Hypothalamus (tissue), 51 donors: ENCODE measurements around the gene GDI1.
A peak's percentile ranks its signal among the peaks of the same experiment; 100 is the strongest.
"Not testable (repeated sequence)": the region's sequence is repeated elsewhere in the genome, so short reads cannot be mapped to it uniquely, and the experiment has no call there.

Experiments used
- DNase-seq, 51 donors: peaks; one replicate each; lab custom pipeline; 2025; lab: John Stamatoyannopoulos, UW

The GDI1 gene

DNA sequence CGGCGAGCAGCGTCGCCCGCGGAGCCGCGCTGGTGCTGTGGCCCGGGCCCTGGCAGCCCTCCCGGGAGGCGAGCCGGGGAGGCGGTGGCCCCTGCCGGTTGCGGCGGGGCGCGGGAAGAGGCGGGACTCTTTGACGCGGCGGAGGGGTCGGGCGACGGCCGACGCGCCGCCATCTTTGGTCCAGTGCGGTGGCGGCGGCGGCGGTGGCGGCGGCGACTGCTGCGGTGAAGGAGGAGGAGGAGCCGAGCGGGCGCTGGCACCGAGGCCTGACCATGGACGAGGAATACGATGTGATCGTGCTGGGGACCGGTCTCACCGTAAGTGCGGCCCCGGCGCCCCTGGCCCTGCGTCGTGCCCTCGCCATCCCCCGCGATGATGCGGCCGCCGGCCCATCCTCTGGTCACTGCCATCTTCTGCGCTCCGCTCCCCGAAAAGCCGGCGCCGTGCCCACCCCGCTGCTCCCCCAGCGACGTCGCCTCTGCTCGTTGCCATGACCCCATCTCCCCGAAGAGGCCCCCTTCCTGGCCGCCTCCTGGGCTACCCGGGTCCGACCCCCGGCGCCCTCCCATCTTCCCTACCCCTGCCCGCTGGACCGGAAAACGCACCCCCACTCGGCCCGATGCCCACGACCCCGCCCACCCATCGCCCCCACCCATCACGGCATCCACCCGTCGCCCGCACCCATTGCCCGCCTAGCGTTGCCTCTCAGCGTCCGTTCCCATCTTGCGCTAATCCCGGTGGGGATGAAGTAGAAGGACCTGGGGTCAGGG is at the start of gene GDI1:
Gene GDI1, plus strand, starts transcription at position 172 of the 770 bp plus-strand sequence. Its CDS starts 101 bp downstream, at position 273.
- DNase-seq: peak in 25 of 51 donors; percentile 1 to 55 (median 30)

DNA sequence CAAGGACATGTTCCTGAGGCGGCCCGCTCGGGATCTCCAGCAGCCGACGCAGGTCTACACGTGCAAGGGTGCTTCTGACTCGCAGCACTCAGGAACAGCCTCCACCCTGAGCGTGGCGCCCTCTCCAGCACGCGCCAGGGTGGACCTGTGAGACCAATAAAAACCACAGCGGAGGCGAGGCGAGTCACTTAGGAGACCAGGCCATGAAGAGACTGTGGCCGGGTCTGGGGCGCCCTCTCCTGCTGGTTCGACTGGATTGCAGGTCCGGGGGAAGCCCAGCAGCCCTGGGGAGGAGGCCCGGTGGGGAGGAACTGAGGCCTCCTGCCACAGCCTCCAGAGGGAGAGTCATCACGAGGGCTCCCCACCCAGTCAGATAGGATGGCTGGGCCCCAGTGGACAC is 48.9 kb upstream of the GDI1 start:
- not testable (repeated sequence) for DNase-seq

DNA sequence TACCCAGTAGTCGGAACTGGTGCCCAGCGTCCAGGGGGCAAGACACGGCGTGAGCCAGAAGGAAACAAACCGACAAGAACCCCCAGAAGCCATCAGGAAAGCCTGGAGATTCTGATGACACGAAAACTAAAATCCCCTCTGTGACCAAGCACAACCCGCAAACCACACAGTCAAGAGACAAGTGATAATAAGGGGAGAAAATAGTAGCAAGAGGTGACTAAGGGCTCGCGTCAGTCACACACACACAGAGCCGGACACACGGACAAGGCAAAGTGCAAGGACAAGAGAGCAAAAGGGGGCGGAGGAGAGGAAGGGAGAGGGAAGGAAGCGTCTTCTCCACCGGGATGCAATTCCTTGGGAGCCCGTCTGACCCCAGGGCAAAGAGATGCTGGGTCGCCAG is 48.3 kb upstream of the GDI1 start:
- not testable (repeated sequence) for DNase-seq

DNA sequence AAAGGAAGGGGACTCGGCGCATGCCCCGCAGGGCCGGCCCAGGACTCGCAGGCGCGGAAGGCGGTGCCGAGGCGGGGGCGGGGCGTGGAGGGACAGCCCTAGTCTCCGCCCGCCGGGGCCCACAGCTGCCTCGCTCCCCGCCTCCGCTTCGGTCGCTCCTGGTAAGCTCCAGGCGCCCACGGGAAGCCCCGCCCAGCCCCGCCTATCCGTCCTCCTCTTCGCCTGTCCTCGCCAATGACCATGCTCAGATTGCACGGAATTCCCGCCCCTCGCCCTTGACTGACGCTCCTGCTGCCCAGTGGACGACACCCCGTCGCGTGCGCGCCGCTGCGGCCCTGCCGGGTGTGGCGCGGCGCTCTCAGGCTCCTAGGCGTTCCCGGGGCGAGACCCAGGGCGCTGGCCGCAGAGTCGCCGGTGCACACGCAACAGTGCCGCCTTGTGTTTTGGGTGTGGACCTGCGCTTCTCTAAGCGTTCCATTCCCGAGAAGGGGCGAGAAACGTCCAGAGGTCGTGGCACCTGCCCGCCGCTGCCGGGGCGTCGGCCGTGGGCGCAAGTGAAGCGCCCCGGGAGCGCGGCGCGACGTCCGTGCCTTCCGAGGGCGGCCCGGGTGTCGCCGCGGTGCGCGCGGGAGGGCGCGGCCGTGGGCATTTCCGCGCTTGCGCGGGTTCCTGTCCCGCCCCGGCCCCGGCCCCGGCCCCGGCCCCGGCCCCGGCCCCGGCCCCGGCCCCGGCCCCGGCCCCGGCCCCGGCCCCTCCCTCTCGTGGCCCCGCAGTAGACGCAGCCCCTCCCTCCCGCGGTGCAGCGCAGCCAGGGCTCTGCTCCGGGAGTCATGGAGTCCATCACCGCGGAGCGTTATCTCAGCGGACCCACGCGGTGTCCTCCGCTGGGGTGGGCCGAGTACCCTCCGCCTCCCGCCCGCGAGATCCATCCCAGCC is 46.9 kb upstream of the GDI1 start:
- DNase-seq: not testable (repeated sequence)

DNA sequence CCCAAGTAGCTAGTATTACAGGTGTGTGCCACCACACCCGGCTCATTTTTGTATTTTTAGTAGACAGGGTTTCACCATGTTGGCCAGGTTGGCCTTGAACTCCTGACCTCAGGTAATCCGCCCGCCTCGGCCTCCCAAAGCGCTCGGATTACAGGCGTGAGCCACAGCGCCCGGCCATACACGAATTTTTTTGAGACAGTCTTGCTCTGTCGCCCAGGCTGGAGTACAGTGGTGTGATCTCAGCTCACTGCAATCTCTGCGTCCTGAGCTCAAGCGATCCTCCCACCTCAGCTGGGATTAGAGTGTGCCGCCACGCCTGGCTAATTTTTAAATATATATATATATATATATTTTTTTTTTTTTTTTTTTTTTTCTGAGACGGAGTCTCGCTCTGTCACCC is 40.6 kb upstream of the GDI1 start:
- DNase-seq: not testable (repeated sequence)

DNA sequence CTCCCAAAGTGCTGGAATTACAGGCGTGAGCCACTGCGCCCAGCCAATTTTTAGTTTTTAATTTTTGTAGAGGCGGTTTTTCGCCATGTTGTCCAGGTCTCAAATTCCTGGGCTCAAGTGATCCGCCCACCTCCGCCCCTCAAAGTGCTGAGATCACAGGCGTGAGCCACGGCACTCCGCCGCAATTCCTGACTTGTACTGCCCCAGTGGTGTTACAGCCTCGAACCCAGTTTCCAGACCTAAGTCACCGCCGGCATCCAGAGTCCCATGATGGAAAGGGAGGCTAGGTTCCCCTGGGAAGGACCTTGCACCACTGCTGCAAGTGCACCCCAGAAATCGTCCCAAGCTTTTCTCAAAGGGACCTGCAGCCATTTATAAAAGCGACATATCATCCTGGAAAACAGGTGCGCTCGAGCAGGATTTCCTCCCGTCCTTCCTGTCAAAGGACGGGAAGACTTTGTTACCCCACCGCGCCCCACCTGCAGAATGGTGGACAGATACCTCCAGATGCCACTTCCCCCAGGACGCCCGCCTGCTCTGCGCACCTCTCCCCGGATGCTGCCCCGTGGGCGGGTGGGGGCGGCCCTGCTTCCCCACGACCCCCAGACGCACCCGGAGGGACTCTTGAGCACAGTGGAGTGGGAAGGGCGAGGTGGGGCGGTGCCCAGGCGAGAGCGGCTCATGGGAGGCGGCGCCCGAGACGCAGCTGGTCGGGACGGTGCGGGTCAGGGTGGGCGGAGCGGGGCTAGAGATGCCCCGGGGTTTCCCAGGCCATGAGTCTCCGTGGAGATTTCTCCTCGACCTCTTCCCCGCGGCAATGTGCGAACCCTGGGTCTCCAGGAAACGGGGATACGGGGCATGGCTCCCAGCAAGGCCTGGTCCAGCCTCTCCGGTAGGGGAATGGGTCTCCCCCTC is 39.7 kb upstream of the GDI1 start:
- peak in 27 of 51 donors; percentile 21 to 83 (median 58) for DNase-seq

DNA sequence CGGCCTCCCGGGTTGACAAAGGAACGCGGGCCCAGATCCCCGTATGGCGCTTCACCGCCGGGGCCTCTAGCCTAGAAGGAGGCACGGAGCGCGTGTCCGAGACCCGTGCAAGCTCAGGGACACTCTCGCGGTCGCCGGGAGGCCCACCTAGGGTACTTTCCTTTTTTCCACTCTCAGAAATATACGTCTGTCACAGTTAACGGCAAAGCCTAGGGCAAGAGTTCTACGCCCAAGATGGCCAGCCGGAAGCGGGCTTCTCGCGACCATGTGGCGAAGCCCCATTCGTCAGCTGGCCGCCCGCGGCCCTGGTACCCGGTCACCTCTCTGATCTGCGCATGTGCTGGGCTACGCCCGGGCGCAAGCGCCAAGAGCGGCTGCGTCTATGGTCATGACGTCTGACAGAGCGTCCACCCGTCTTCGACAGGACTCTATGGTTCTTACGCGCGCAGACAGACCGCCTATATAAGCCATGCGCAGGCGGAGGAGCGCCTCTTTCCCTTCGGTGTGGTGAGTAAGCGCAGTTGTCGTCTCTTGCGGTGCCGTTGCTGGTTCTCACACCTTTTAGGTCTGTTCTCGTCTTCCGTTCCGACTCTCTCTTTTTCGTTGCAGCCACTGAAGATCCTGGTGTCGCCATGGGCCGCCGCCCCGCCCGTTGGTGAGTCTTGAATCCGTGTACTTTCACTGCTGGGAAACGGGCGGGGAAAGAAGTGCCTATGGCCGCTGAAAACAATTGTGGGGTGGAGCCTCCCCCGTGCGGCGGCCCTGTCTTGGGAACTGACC is 38.9 kb upstream of the GDI1 start, which contains the start of gene RPL10:
Gene RPL10, plus strand, starts transcription at position 490 of the 780 bp plus-strand sequence. Its CDS starts 143 bp downstream, at position 633.
- peak; percentile 38 to 95 (median 88) for DNase-seq

DNA sequence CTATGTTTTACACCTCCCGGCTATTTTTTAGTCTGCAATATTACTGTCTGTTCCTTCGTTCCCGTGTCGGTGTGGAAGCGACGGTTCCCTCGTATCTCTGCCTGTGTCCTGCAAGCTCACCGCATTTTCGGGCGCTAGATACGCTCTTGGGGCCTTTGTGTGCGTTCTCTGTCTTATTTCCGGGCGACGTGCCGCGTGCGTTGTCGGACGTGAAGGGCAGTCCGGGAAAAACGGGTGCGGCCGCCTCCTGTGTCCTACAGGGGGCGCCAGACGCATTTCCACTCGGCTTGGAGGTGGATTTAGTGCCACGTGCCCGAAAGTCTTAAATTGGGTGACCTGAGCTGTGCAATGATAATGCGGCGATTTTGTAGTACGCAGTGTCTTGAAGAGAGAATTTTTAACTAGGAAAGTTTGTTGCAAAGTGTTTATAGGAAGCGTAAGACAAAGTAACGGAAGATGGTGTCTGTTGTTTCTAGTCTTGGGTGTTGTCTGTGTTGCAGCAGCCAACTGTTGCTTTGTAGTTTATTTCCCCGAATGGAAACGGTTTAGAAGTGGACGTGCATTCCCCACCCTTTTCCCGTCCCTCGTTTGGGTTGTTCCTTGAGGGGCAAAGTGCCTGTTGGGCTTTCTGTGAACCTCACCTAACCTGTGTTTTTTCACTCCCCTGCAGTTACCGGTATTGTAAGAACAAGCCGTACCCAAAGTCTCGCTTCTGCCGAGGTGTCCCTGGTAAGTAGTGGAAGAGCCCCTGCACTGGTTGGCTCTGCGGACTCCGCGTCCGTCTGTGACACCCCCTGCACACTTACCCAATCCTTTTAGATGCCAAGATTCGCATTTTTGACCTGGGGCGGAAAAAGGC is 38.1 kb upstream of the GDI1 start:
- DNase-seq: peak in 46 of 51 donors; percentile 7 to 79 (median 48)

DNA sequence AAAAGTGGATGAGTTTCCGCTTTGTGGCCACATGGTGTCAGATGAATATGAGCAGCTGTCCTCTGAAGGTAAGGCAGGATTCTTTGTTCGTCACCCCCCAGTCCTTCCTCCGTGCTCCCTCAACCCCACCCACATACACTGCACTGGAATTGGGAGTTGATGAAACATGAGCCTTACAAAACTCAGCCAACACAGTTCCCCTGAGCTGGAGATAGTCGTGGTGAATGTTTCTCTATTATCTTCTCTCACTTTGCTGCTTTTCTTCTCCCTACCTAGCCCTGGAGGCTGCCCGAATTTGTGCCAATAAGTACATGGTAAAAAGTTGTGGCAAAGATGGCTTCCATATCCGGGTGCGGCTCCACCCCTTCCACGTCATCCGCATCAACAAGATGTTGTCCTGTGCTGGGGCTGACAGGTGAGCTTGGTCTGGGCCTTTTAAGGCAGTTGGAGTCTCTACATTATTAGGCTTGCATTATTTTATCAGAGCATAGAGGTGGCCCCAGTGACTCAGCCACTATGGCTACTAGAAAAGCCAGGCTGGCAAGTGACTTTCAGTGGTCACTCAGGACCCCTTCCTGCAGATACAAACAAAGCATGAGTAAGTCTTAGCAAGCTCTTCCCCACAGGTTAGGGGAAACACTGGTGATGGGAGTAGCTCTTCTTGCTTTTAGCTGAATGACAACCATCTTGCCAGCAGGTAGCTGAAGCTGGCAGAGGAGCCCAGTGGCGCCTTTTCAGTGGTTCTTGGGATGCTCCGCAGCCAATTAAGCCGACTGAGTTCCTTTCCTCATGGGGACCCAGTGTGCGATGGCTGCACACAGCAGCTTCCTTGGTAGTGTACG is 37.2 kb upstream of the GDI1 start:
- DNase-seq: no peak

DNA sequence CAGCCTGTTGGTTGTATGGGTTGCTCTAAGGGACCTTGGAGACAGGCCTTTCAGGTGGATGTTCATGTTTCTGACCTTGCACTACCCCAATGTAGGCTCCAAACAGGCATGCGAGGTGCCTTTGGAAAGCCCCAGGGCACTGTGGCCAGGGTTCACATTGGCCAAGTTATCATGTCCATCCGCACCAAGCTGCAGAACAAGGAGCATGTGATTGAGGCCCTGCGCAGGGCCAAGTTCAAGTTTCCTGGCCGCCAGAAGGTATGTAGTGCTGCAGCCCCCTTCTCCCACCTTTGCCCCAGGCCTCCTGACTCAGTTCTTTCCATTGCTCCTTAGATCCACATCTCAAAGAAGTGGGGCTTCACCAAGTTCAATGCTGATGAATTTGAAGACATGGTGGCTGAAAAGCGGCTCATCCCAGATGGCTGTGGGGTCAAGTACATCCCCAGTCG is 36.6 kb upstream of the GDI1 start:
- not testable (repeated sequence) for DNase-seq

DNA sequence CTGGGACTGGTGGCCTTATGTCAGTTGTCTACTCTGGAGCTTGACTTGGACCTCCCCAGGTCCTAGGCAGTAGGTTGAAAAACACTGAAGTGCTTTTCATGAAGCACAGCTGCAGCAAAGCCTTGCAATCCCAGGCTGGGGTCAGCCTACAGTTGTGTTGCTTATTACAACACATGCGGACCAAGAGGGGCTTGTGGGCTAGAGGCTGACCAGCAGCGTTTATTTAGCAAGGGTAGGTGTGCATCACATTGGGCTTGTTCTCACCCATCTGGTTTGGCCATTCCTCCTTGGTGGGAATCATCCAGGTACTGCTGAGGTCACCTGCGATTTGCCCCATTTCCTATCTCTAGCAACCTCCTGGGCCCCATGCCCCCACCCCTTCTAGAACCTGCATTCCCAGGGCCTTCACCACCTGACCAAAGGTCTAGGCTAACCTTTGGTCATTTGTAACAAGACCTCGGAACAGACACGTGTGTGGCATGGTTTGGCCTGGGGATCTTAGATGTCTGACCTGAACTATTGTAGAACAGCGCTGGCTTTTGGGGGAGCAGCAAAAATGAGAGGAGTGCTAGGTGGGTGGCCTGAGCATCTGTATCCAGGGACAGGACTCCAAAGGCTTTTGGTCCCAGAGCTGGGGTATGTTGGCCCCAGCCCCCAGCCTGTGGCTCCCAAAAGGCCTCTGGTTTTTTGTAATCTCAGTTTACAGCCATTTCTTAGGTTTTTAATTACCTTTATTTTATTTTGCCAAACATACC is 35.7 kb upstream of the GDI1 start:
- no peak for DNase-seq

DNA sequence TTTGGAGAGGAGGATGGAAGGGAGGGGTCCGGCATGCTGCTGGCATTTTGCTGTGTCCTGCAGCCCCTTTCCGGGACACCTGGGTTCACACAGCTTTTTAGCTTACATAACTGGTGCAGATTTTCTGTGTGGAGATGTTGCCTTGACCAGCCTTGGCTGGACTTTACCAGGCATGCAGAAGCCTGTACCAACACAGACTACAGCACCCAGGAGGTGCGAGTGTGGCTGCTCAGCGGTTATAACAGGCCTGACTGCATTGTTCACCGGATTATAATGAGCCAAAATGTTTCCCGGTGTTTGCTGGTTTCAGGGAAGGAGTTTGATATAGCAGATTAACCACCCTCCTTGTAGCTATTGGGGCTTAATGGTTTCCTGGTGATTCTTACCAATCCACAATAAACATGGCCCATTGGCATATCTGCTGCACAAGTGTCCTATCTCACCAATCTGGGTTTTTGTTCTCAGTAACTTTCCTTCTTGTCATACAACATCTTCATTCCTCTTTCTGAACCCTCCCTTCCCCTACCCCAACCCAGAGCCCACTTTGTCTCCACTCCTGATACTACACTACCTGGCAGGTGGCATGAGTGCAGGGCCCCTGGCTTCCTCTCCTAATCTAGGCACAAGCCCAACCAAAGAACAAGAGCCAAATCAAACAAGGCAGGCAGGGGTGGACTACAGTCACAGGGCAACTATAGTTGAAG is 34.9 kb upstream of the GDI1 start:
- no peak for DNase-seq

DNA sequence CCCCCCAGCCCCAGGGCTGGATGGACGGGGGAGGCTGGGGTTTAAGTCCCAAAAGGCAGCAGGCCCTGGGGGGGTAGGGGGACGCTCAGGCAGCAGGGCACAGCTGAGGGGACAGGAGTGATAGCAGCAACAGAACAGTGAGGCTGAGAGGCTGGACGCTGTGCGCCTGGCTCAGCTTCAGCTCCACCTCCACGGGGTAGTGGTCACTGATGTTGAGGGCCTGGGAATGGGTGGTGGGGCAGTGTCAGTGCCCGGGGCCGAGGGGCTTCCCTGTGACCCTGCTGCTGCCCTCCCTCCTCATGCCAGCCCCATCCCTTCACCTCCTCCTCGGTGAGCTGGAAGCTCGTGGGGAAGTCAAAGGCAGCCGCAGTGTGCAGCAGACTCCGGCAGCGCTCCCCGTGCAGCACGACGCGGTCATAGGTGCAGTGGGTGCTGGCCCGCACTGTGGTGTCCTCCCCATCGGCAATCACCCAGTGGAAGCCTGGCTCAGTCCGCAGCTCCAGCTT is 34.3 kb upstream of the GDI1 start:
- DNase-seq: no peak

DNA sequence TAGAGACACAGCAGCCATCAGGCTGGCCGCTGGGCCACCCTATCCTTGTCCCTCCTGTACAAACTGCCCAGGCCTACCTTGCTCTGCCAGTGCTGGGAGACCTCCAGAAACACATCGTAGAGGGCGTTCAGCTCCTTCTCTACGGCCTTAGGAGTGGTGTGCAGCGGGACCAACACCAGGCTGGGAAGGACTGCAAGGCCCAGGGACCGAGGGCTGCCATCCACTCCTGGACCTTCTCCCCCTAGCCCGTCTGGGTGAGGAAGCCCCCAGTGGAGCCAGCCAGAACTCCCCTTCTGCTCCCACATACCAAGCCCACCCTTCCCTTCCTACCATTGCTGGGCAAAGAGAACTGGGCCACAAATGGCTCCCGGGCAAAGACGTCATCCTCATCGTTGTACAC is 33.8 kb upstream of the GDI1 start:
- no peak for DNase-seq

DNA sequence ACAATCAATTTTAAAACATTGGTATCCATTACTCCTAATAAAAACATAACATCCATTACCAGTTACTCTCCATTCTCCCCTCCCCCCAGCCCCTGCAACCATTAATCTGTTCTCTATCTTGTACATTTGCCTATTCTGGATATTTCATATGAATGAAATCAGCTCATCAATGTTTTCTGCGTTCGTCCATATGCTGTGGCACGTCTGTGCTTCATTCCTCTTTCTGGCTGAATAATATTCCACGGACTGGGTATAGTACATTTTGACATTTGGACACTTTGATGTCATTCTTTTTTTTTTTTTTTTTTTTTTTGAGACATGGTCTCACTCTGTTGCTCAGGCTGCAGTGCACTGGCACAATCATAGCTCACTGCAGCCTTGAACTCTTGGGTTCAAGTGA is 33.1 kb upstream of the GDI1 start:
- DNase-seq: no peak

DNA sequence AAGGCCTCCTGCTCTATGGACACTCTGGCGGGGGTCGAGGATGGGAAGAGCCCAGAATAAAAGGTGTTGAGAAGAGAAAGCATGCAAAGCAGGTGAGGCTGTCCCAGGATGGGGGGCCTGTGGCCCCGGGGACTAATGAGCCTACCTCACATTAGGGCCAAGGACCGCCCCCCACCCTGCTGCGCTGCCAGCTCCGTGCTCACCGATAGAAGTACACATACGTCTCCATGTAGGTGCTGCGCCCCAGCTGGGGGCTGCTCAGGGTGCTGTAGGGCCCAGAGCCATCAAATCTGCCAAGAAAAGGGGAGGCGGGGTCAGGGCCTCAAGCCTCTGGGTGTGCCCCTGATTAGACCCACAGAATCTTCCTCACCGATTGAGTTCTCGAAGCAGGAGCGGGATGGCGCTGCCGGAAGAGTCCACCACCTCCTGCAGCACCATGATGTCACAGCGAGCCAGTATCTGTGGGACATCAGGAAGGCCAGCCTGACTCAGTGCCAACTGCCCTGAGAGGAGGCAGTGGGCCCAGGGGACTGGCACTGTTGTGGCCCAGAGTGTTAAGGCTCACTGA is 32.2 kb upstream of the GDI1 start:
- no peak for DNase-seq
